Testis (tissue), 3 donors: ENCODE measurements around the gene LEMD3. TPM values are rescaled to one million over a fixed set of nuclear protein-coding genes. Genes with fewer than 3 reads are reported as not detected.

ENCODE experiments used
- DNase-seq: peaks from one replicate; pipeline ENCODE4 v3.0.0-alpha.2; 2019
- H3K27ac ChIP-seq, 2 donors: fragments of 200-600 bp; sonication (generic); one replicate each; pipeline ENCODE4 v1.5.1; 2019
- H3K27me3 ChIP-seq: fragments of 200-600 bp; sonication (generic); one replicate; pipeline ENCODE4 v1.5.1; 2019
- H3K36me3 ChIP-seq: fragments of 200-600 bp; sonication (generic); one replicate; pipeline ENCODE4 v1.5.1; 2017; ENCODE audit warnings: low read depth; ENCODE audit errors: missing control alignments
- H3K4me1 ChIP-seq: fragments of 200-600 bp; sonication (generic); one replicate; pipeline ENCODE4 v1.5.1; 2019
- H3K4me3 ChIP-seq, 2 donors: fragments of 200-600 bp; sonication (generic); one replicate each; pipeline ENCODE4 v1.5.1; 2017 to 2019
- H3K9me3 ChIP-seq: fragments of 200-600 bp; sonication (generic); one replicate; pipeline ENCODE4 v1.5.1; 2017
- CTCF ChIP-seq, 3 experiments: fragments of 450-650 bp in 2 of 3; fragments of 200-600 bp in 1 of 3; sonication (generic) in 1 of 3; IDR thresholded peaks; one replicate each; pipeline ENCODE4 v1.5.1; 2016 to 2019; ENCODE audit warnings: antibody characterized with exemption in 3 of 3, mild to moderate bottlenecking in 2 of 3, moderate library complexity in 1 of 3
- POLR2A ChIP-seq: fragments of 450-650 bp; IDR thresholded peaks from one replicate; pipeline ENCODE4 v1.6.1; 2017; ENCODE audit warnings: antibody characterized with exemption, mild to moderate bottlenecking, moderate library complexity
- WGBS, 2 donors: methylation state at CpG; one replicate each; pipeline ENCODE4 v1.1.5; 2018; 5-methylcytosine and 5-hydroxymethylcytosine counted together
- intact Hi-C: fragments of 100-400 bp; cut with DNase I; formaldehyde crosslinking; loops from one replicate; pipeline ENCODE4 v1.15.1; 2023; ENCODE audit warnings: low total_unique reads
- polyA plus RNA-seq: library from polyadenylated mRNA; stranded (reverse); fragments of 350-450 nt; fragmentation: Illumina TruSeq; extraction: RNeasy Lipid Tissue Mini Kit (QIAGEN cat#74804); gene quantifications from one replicate; pipeline ENCODE4 v1.2.3, GENCODE V29; 2014; ENCODE audit warnings: low read depth, low replicate concordance; ENCODE audit not compliant: insufficient read depth
- total RNA-seq, 2 donors: library from RNA; depleted of rRNA; stranded (reverse); fragments of >200 nt; gene quantifications; one replicate each; pipeline ENCODE4 v1.2.3, GENCODE V29; 2016

The LEMD3 gene
- total and polyA plus RNA-seq, 3 donors from 2014 or later: 38.7 to 92.4 (median 72.4) TPM

- H3K4me3 ChIP-seq: no peak overlapping the region
- no peaks in the 10 kb centered on the region for H3K36me3 ChIP-seq
- intact Hi-C loops: no loop called here
- H3K27me3 ChIP-seq: no peaks in the 10 kb centered on the region
- H3K4me1 ChIP-seq: no peaks in the 10 kb centered on the region
- H3K27ac ChIP-seq: no peak overlapping the region
- no peak for TF ChIP-seq POLR2A
- TF ChIP-seq CTCF (IDR thresholded peaks at IDR 0.05): no peak
- H3K9me3 ChIP-seq: no peaks in the 10 kb centered on the region
- no peak for DNase-seq
Observed at GRCh38 chr12:65217086-65217485, 47.7 kb downstream of the LEMD3 start.

DNA sequence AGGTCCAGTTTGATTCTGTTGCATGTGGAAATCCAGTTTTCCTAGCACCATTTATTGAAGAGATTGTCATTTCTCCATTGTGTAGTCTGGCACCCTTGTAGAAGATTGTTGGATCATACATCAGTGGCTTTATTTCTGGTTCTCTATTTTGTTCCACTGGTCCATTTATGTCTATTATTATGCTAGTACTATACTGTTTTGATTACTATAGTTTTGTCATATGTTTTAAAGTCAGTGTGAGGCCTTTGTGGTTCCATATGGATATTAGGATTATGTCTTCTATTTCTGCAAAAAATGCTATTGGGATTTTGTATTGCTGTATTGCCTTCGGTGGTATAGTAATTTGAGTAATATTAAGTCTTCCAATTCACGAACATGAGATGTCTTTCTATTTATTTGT is 51.4 kb downstream of the LEMD3 start:
- no peak for TF ChIP-seq POLR2A
- no peak for TF ChIP-seq CTCF (IDR thresholded peaks at IDR 0.05)
- intact Hi-C loops: no loop called here
- H3K36me3 ChIP-seq: no peaks in the 10 kb centered on the region

DNA sequence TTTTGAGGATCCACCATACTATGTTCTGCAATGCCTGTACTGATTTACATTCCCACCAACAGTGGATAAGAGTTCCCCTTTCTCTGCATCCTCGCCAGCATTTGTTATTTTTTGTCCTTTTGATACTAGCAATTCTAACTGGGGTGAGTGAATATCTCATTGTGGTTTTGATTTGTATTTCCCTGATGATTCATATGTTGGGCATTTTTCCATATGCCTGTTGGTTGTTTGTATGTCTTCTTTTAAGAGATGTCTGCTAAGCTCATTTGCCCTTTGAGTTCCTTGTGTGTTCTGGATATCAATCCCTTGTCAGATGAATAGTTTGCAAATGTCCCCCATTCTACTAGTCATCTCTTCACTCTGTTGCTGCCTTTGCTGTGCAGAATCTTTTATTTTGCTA is 60.1 kb downstream of the LEMD3 start:
- intact Hi-C loops: no loop called here
- 69 to 83% methylated on average over 1 of the region's 1 CpG for WGBS, 2 donors

More for the DNA sequence above, 51.4 kb downstream of the LEMD3 start:
- H3K27me3 ChIP-seq: no peaks in the 10 kb centered on the region
- no peaks in the 10 kb centered on the region for H3K4me1 ChIP-seq
- no peak overlapping the region for H3K4me3 ChIP-seq
- 93 to 96% methylated on average over 2 of the region's 2 CpGs for WGBS, 2 donors
- H3K27ac ChIP-seq: no peak overlapping the region
- no peaks in the 10 kb centered on the region for H3K9me3 ChIP-seq
- DNase-seq: no peak

DNA sequence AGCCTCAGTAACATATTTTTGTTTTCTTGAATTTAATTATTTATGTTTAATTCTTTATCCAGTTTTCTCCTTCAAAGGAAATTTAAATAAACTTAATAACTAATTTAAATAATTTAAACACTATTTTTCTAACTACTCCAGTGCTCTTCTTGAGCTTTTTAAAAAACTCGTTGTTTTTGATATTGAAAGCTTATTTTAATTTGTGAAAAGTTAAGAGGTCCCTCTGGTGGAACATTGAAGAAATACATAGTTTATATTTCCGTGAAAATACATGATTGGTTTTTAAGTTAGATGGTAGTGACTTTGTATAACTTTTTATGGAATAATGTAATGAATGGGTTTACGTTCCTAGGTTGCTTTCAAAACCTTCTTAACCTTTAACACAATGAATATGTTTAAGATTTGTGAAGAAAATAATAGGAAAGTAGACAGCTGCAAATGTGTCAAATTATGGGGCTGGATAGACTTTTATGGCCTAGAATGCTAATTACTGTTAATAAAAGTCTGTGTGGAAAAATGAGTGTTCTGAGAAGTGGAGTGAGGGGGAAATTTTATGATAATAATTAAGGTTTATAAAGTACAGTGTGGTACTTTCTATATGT is 63.2 kb downstream of the LEMD3 start:
- H3K9me3 ChIP-seq: no peaks in the 10 kb centered on the region
- no peak for DNase-seq
- TF ChIP-seq CTCF (IDR thresholded peaks at IDR 0.05): peak in 2 of 3 experiments; percentile 27 to 42
- TF ChIP-seq POLR2A: no peak
- H3K36me3 ChIP-seq: no peaks in the 10 kb centered on the region
- H3K4me3 ChIP-seq: no peak overlapping the region
- WGBS, 2 donors: 34 to 37% methylated on average over 3 of the region's 3 CpGs
- H3K27ac ChIP-seq: no peak overlapping the region
- intact Hi-C loops: no loop called here
- no peaks in the 10 kb centered on the region for H3K4me1 ChIP-seq
- H3K27me3 ChIP-seq: no peaks in the 10 kb centered on the region

More for the DNA sequence above, 60.1 kb downstream of the LEMD3 start:
- TF ChIP-seq POLR2A: no peak
- no peaks in the 10 kb centered on the region for H3K9me3 ChIP-seq
- DNase-seq: no peak
- H3K4me1 ChIP-seq: no peaks in the 10 kb centered on the region
- H3K27ac ChIP-seq: no peak overlapping the region
- no peaks in the 10 kb centered on the region for H3K27me3 ChIP-seq
- no peak overlapping the region for H3K4me3 ChIP-seq
- no peaks in the 10 kb centered on the region for H3K36me3 ChIP-seq

- 91 to 94% methylated on average over 1 of the region's 1 CpG for WGBS, 2 donors
- DNase-seq: no peak
- intact Hi-C loops: no loop called here
- Histone ChIP-seq H3K27ac (no peak overlapping the region), H3K36me3 (no peaks in the 10 kb centered on the region), H3K9me3 (no peaks in the 10 kb centered on the region), H3K27me3 (no peaks in the 10 kb centered on the region), H3K4me1 (no peaks in the 10 kb centered on the region), H3K4me3 (no peak overlapping the region)
- no peak for TF ChIP-seq POLR2A
- no peak for TF ChIP-seq CTCF (IDR thresholded peaks at IDR 0.05)
Observed at GRCh38 chr12:65237153-65237552, 67.8 kb downstream of the LEMD3 start.
